Activated CD4-positive, alpha-beta T cell treated with anti-CD3 and anti-CD28 coated beads for 4 hours (primary cell): ENCODE measurements around the gene TMPRSS4.

ENCODE experiments used
- DNase-seq, 2 donors: peaks; one replicate each; pipeline ENCODE4 v3.0.0-alpha.2; 2020

Gene TMPRSS4

DNA sequence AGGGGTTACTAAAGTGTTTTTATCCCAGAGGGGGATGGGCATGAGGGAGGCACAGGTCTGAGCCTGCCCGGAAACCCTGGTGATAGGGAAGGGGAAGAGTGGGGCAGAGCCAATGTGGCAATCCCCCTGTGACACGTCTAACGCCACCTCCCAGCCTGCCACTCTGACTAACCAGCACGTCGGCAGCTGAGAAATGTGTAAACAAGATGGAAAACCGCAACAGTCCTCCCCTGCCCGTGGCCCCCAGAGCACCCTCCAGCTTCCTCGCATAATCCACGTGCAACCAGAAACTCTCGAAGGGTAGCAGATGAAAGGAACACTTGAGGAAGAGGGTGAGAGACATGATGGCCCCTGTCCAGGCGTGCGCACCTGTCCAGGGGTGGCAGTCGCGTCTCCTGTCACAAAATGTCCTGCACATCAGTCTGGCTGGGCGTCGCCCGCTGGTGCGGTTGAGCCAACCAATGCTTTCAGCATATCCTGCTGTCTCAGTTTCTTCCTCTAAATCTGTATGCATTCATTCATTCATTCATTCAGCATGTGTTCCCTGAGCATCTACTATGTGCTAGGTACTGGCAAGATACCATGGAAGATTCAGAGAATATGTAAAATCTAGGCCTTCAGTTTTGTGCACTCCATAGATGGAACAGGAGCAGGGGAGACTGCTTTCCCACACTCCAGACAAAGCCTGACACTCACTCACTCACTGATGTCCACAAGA, 4.5 kb downstream of the TMPRSS4 start:
- no peak for DNase-seq

GRCh38 chr11:118082880-118083552, 6.1 kb downstream of the TMPRSS4 start:
- DNase-seq: no peak

- DNase-seq: no peak
Observed at GRCh38 chr11:118084247-118084646, 7.4 kb downstream of the TMPRSS4 start.

- no peak for DNase-seq
Observed at GRCh38 chr11:118084656-118085055, 7.8 kb downstream of the TMPRSS4 start.

- no peak for DNase-seq
Observed at GRCh38 chr11:118086913-118087768, 10.3 kb downstream of the TMPRSS4 start, which contains the start of gene SMIM35. SMIM35 (minus strand) TSS chr11:118086963; CDS start chr11:118086757, 206 bp downstream.

DNA sequence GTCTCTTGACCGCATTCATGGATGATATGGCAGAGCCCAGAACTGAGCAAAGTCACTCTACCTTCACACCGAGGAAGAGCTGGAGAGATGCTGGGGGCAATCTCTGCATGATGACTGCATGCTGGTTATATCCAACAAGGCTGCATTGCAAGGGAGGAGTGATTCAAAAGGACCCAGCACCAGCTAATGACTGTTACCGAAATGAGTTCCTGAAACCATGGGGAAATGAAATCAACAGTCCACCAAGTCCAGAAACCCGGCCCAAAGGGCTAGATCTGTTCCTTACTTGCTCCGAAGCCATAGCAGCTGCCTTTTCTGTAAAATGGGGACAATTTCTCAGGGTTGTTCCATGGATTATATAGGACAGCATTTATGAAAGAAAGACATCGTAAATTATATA, 11.1 kb downstream of the TMPRSS4 start:
- DNase-seq: no peak

DNA sequence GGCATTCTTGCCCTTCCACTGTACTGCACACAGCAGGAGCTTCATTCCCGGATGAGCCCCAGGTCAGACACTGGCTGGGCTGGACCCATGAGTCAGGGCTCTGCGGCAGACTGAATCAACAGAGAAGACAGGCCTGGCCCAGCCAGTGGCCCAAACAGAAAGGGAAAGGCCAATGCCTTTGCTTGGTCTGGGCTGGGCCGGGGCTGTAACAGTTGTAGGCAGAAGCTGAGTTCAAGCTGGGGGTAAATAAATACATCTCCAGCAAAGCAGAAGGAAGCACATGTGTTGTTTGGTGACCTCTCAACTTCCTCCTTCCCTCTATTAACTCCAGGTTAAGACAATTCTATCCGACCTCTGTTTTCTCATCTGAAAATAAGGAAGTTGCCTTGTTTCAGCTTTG, 11.7 kb downstream of the TMPRSS4 start:
- DNase-seq: no peak

- no peak for DNase-seq
Observed at GRCh38 chr11:118090545-118091162, 13.8 kb downstream of the TMPRSS4 start.

- no peak for DNase-seq
Observed at GRCh38 chr11:118091690-118092089, 14.8 kb downstream of the TMPRSS4 start.

- DNase-seq: no peak
Observed at GRCh38 chr11:118092907-118093571, 16.2 kb downstream of the TMPRSS4 start.

GRCh38 chr11:118095493-118095892, 18.6 kb downstream of the TMPRSS4 start:
- no peak for DNase-seq

- no peak for DNase-seq
Observed at GRCh38 chr11:118095967-118096367, 19.1 kb downstream of the TMPRSS4 start.

- DNase-seq: no peak
Observed at GRCh38 chr11:118098996-118099837, 22.3 kb downstream of the TMPRSS4 start.

GRCh38 chr11:118099838-118100556, 23.1 kb downstream of the TMPRSS4 start:
- no peak for DNase-seq

GRCh38 chr11:118100691-118101232, 23.9 kb downstream of the TMPRSS4 start:
- no peak for DNase-seq

DNA sequence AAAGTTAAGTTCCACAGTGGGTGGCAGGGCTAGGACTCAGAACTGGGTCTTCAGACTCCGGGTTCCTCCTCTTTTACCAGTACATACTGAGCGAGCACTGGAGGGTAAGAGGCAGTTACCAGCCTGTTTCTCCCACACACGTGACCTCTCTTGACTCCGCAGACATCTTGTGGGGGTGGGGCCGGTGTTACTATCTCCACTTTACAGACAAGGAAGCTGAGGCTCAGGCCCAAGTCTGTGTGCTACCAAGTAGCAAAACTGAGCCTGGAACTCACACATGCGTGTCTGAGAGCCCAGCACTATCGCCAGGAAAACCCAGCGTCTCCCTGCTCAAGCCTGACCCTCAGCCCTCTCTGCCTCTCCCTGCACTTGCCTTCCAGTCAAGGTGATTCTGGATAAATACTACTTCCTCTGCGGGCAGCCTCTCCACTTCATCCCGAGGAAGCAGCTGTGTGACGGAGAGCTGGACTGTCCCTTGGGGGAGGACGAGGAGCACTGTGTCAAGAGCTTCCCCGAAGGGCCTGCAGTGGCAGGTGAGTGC, 25.9 kb downstream of the TMPRSS4 start:
- DNase-seq: no peak

GRCh38 chr11:118104491-118104890, 27.6 kb downstream of the TMPRSS4 start:
- no peak for DNase-seq

DNA sequence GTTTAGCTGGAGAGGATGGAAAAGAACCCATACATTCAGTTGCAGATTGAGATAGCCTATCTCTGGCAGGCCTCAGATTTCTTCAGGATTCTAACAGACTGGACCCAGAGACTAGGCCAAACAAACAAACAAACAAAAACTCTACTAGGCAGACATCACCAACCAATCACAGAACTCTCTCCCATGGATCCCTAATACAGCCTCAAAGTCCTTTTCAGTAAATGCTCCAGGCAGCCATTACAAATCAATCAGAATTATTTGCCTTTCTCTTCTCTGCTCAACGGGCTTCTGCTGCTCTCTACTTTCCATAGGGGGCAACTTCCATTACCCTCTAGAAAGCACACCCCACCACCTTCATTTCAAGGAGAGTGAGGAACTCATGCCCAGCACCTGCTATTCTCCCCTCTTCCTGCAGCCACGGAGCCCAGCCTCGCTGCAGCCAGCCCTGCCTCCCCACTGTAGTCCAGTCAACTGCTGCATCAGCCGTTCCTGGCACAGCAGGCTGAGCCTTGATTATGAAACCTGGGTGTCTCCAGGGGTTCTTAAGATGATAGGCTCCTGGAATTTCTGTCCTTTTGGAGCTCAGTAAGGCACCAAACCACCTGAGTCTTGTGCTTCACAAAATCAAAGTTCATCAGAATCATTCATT, 28.9 kb downstream of the TMPRSS4 start:
- DNase-seq: no peak

- DNase-seq: no peak
Observed at GRCh38 chr11:118106789-118107335, 30.0 kb downstream of the TMPRSS4 start.
